ENCODE measurements around the gene COX6A1.

COX6A1 gene

DNA sequence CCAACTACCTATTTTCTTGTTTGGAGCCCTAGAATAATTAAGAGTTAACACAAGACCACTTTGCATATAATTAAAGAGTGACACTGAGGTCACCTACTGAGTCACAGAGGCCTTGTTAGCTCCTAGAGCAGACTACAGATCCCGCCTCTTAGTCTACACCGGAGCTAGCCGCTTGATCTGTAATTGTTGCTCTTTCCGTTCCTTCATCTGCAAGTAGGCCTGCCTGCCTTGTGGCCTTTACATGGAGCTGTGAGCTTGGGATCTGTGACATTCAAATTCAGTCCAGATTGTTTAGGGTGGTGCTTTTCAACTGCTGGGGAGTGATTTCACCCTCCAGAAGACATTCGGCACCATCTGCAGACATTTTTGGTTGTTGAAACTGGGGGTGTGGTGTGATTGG, 52.4 kb downstream of the COX6A1 start:
- no peak overlapping the region for H3K4me3 ChIP-seq (ENCODE audit: low read depth, low read length)
